ENCODE data around the gene RGL1.

Gene RGL1

DNA sequence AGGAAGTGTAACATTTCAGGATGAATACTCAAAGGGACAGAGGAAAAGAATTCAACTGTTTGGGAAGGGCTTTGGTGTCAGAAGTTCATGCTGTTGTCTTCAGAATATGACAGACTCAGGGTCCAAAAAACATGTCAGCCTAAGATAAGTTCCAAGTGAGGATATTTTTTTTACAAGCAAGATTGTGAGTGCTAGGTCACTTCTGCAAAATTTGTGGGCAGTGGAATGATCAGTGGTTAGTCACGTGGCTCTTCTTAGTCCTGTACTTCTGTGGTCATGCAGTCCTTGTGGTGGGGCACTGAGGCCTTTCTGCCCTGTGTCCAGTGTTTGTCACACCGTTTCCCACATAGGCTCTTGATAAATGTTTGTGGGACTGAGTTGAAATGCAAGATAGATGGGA, 5.2 kb downstream of the RGL1 start:
- no peak for DNase-seq (ENCODE audit: low read depth)
- H3K4me3 ChIP-seq (ENCODE audit: low read depth, low read length) = no peak overlapping the region
- TF ChIP-seq CTCF (IDR thresholded peaks at IDR 0.05; ENCODE audit: low read depth, low read length, missing control alignments) = no peak
- in situ Hi-C loops (cut with HindIII; ENCODE audit: low sequenced_read_pairs) = no loop called here

DNA sequence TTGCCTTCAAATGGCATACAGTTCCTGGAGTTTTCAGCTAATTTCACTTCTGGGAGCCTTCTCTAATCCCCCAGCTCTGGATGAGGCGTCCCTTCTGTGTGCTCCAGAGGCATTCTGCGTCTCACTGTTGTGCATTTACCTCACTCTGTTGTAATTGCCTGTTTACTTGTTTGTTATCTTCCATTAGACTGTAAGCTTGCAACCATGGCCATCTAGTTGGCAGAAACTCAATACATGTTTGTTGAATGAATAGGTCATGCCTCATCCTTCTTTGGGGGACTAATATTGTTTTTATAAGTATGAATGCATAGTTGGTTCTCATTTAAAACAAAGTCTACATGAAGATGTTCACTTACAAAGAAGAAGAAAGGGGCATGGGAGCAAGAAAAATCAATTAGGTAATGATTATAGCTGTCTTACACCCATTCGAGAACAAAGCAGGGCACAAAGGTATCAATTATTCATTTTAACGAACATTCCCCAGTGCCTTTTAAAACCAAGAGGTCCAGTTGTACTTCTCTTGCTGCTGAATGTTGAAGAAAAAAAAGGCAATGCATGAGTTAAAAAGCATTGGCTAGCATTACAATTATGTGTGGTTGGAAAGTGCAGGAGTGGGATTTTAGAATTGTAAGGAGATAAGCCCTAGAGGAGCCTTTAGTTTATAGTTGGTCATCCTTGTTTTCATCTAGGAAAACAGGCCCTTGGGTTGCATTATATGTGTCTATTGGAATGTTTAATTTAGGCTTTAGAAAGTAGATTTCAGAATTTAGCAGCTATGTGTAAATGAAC, 6.0 kb downstream of the RGL1 start:
- TF ChIP-seq CTCF (IDR thresholded peaks at IDR 0.05; ENCODE audit: low read depth, low read length, missing control alignments) = no peak
- in situ Hi-C loops (cut with HindIII; ENCODE audit: low sequenced_read_pairs) = no loop called here
- H3K4me3 ChIP-seq (ENCODE audit: low read depth, low read length) = no peak overlapping the region
- DNase-seq (ENCODE audit: low read depth) = no peak

DNA sequence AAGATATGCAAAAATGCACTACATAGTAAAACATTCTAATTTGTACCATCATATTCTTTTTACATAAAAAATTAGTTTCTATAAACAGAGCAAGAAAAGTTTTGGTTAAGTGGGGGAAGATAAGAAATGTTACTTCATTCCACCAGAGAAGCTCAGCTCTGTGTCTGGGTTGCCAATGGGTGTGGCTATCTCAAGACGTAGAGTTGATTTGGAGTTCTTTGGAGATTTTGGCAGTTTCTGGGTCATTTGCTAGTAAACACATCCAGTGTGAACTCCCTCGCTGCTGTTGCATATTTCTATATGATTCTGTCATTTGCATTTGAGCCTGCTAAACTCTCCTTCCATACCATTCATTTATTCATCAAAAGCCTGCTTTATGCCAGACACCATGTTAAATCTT, 7.2 kb downstream of the RGL1 start:
- DNase-seq (ENCODE audit: low read depth) = no peak
- in situ Hi-C loops (cut with HindIII; ENCODE audit: low sequenced_read_pairs) = no loop called here
- no peak for TF ChIP-seq CTCF (IDR thresholded peaks at IDR 0.05; ENCODE audit: low read depth, low read length, missing control alignments)
- no peak overlapping the region for H3K4me3 ChIP-seq (ENCODE audit: low read depth, low read length)

DNA sequence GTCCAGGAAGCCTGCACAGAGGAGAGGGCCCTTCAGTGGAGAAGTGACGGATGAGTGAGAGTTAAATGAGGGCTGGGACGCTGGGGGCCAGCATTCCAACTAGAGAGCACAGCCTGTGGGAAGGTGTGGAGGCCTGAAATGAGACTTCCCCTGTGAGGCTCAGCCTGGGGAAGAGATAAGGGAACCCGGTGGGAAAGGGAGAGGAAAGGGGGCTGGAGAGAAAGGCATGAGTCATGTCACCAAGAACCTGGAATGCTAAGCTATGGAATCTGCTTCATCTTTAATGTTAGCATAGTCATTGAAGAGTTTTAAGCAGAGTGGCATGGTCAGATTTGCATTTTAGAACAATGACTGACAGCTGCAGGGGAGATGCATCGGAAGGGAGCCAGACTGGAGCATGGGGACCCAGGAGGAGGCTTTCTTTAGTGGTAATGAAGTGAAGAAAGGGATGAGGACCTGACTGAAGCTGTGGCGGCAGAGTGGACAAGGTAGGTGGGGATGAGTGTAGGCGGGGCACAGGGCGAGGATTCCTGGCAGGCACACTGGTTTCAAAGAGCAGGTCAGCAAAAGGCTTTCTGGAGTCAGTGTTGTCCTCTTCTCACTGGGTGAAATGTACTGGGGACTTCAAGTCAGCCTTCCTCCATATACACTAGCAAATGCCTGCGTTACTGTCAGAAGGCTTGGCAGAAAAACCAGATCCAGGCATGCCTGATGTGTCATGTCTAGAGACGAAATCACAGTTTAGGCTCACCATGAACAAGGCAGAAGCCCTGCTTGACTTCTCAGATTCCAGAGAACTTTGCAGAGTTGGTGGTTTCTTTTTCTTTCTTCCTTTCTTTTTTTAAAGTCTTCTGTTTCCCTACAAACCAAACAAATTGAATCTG, 8.0 kb downstream of the RGL1 start:
- in situ Hi-C loops (cut with HindIII; ENCODE audit: low sequenced_read_pairs) = no loop called here
- no peak for DNase-seq (ENCODE audit: low read depth)
- no peak for TF ChIP-seq CTCF (IDR thresholded peaks at IDR 0.05; ENCODE audit: low read depth, low read length, missing control alignments)
- H3K4me3 ChIP-seq (ENCODE audit: low read depth, low read length) = no peak overlapping the region

DNA sequence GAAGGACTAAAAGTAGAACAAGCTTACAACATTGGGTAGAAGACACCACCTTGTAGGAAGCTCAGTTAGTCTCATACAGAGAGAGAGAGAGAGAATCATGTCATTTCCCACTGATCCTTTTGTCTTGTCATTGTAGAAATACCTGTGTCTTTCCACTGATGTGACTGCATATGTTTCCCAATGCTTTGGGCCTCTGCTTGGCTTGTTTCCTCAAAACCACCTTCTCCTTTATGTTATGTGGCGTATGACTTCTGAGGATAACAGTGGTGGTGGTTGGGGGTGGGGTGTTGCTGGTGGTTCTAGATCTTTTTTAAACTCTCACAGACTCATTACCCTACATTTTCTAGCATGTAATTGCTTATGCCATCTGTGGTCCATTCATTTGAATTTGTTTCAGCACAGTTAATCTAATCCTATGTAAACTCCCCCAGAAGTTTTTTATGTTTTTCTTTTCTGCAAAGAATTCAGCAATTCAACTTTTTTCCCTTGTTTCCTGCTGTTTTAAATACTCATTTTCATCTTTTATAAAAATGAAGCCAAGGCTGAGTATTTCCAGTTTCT, 9.3 kb downstream of the RGL1 start:
- in situ Hi-C loops (cut with HindIII; ENCODE audit: low sequenced_read_pairs) = no loop called here
- no peak overlapping the region for H3K4me3 ChIP-seq (ENCODE audit: low read depth, low read length)
- DNase-seq (ENCODE audit: low read depth) = no peak
- TF ChIP-seq CTCF (IDR thresholded peaks at IDR 0.05; ENCODE audit: low read depth, low read length, missing control alignments) = no peak

GRCh38 chr1:183816110-183816509, 11.2 kb downstream of the RGL1 start:
- TF ChIP-seq CTCF (IDR thresholded peaks at IDR 0.05; ENCODE audit: low read depth, low read length, missing control alignments) = no peak
- no peak overlapping the region for H3K4me3 ChIP-seq (ENCODE audit: low read depth, low read length)
- DNase-seq (ENCODE audit: low read depth) = no peak
- in situ Hi-C loops (cut with HindIII; ENCODE audit: low sequenced_read_pairs) = no loop called here
